Panc1 (cell line): Measurements from ENCODE around the gene CDK5RAP1.

Experiments used
- POLR2AphosphoS5 ChIP-seq: IDR thresholded peaks from 2 replicates; pipeline ENCODE4 v1.6.1; 2012; ENCODE audit warnings: mild to moderate bottlenecking, low read depth, low read length, moderate library complexity
- TCF7L2 ChIP-seq: IDR thresholded peaks from 2 replicates; pipeline ENCODE4 v1.6.1; 2011; ENCODE audit warnings: mild to moderate bottlenecking, low read depth, low read length, inconsistent platforms
- TF ChIP-seq, protein P1 (sequence below): fragments of 450-650 bp; IDR thresholded peaks from 2 replicates; pipeline ENCODE4 v1.5.1; 2017; ENCODE audit warnings: mild to moderate bottlenecking
- TF ChIP-seq, protein P2 (sequence below), 2 experiments: IDR thresholded peaks; 2 replicates each; pipeline ENCODE4 v1.6.1; 2011 to 2012; ENCODE audit warnings: low read depth in 2 of 2, control low read depth in 1 of 2, low read length in 1 of 2, mild to moderate bottlenecking in 1 of 2, moderate library complexity in 1 of 2; ENCODE audit not compliant: insufficient read depth in 1 of 2

DNA sequence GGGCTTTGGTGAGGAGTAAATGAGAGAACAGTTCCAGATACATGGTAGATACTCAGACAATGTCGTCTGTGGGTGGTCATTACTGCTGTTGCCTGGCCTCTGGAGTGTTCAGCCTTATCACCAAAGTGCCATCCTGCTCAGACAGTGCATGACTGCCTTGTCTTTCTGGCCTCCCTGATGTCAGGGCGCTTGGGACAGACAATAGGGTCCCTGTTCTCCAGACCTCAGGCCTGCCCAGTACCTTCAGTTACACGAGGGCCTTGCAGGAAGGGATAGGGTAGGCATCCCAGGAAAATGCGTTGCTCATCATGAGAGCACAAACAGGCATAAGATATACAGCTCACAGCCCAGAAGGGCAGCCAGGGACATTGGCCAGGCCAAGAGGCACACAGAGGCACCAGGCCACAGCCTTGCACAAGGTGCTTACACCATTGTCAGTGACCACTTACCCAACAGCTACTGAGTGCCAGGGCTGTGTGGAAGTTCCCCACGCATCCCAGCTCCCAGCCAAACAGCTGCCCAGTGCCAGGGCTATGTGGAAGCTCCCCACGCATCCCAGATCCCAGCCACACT lies 90.9 kb downstream of the CDK5RAP1 start:
- TF ChIP-seq, protein P1, sequence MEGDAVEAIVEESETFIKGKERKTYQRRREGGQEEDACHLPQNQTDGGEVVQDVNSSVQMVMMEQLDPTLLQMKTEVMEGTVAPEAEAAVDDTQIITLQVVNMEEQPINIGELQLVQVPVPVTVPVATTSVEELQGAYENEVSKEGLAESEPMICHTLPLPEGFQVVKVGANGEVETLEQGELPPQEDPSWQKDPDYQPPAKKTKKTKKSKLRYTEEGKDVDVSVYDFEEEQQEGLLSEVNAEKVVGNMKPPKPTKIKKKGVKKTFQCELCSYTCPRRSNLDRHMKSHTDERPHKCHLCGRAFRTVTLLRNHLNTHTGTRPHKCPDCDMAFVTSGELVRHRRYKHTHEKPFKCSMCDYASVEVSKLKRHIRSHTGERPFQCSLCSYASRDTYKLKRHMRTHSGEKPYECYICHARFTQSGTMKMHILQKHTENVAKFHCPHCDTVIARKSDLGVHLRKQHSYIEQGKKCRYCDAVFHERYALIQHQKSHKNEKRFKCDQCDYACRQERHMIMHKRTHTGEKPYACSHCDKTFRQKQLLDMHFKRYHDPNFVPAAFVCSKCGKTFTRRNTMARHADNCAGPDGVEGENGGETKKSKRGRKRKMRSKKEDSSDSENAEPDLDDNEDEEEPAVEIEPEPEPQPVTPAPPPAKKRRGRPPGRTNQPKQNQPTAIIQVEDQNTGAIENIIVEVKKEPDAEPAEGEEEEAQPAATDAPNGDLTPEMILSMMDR: no peak
- TF ChIP-seq POLR2AphosphoS5 (no peak), TCF7L2 (no peak)
- TF ChIP-seq, protein P2, sequence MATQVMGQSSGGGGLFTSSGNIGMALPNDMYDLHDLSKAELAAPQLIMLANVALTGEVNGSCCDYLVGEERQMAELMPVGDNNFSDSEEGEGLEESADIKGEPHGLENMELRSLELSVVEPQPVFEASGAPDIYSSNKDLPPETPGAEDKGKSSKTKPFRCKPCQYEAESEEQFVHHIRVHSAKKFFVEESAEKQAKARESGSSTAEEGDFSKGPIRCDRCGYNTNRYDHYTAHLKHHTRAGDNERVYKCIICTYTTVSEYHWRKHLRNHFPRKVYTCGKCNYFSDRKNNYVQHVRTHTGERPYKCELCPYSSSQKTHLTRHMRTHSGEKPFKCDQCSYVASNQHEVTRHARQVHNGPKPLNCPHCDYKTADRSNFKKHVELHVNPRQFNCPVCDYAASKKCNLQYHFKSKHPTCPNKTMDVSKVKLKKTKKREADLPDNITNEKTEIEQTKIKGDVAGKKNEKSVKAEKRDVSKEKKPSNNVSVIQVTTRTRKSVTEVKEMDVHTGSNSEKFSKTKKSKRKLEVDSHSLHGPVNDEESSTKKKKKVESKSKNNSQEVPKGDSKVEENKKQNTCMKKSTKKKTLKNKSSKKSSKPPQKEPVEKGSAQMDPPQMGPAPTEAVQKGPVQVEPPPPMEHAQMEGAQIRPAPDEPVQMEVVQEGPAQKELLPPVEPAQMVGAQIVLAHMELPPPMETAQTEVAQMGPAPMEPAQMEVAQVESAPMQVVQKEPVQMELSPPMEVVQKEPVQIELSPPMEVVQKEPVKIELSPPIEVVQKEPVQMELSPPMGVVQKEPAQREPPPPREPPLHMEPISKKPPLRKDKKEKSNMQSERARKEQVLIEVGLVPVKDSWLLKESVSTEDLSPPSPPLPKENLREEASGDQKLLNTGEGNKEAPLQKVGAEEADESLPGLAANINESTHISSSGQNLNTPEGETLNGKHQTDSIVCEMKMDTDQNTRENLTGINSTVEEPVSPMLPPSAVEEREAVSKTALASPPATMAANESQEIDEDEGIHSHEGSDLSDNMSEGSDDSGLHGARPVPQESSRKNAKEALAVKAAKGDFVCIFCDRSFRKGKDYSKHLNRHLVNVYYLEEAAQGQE (IDR thresholded peaks at IDR 0.05; ENCODE audit: insufficient read depth in 1 of 2, low read depth in 2 of 2, low read length in 1 of 2): no peak
